Upper lobe of left lung (tissue), 4 donors: ENCODE data around the gene RHOT1.

Source experiments
- CTCF ChIP-seq, 6 experiments: fragments of 450-650 bp in 4 of 6; fragments of 200-600 bp in 2 of 6; sonication (generic) in 2 of 6; IDR thresholded peaks; one replicate each; pipeline ENCODE4 v1.5.1; 2016 to 2019; ENCODE audit warnings: antibody characterized with exemption in 6 of 6
- EP300 ChIP-seq, 4 donors: sonication (generic); formaldehyde crosslinking; IDR thresholded peaks; one replicate each; pipeline ENCODE4 v1.5.1; 2017; ENCODE audit warnings: antibody characterized with exemption in 4 of 4, control low read depth in 2 of 4
- POLR2A ChIP-seq, 4 donors: fragments of 450-650 bp; IDR thresholded peaks; one replicate each; pipeline ENCODE4 v1.5.1; 2016 to 2017; ENCODE audit warnings: antibody characterized with exemption in 4 of 4, mild to moderate bottlenecking in 2 of 4
- POLR2AphosphoS5 ChIP-seq, 2 donors: sonication (generic); formaldehyde crosslinking; IDR thresholded peaks; one replicate each; pipeline ENCODE4 v1.5.1; 2017; ENCODE audit warnings: antibody characterized with exemption in 2 of 2

- TF ChIP-seq CTCF (IDR thresholded peaks at IDR 0.05) (no peak), POLR2A (IDR thresholded peaks at IDR 0.05) (no peak), POLR2AphosphoS5 (IDR thresholded peaks at IDR 0.05) (no peak), EP300 (IDR thresholded peaks at IDR 0.05) (no peak)
Measured at GRCh38 chr17:32152130-32152529, 9.8 kb downstream of the RHOT1 start.
